Upper lobe of left lung (tissue), 4 donors: Measurements from ENCODE around the gene HTATIP2.

Experiments
- CTCF ChIP-seq, 6 experiments: fragments of 450-650 bp in 4 of 6; fragments of 200-600 bp in 2 of 6; sonication (generic) in 2 of 6; IDR thresholded peaks; one replicate each; pipeline ENCODE4 v1.5.1; 2016 to 2019; ENCODE audit warnings: antibody characterized with exemption in 6 of 6
- EP300 ChIP-seq, 4 donors: sonication (generic); formaldehyde crosslinking; IDR thresholded peaks; one replicate each; pipeline ENCODE4 v1.5.1; 2017; ENCODE audit warnings: antibody characterized with exemption in 4 of 4, control low read depth in 2 of 4
- POLR2A ChIP-seq, 4 donors: fragments of 450-650 bp; IDR thresholded peaks; one replicate each; pipeline ENCODE4 v1.5.1; 2016 to 2017; ENCODE audit warnings: antibody characterized with exemption in 4 of 4, mild to moderate bottlenecking in 2 of 4
- POLR2AphosphoS5 ChIP-seq, 2 donors: sonication (generic); formaldehyde crosslinking; IDR thresholded peaks; one replicate each; pipeline ENCODE4 v1.5.1; 2017; ENCODE audit warnings: antibody characterized with exemption in 2 of 2

DNA sequence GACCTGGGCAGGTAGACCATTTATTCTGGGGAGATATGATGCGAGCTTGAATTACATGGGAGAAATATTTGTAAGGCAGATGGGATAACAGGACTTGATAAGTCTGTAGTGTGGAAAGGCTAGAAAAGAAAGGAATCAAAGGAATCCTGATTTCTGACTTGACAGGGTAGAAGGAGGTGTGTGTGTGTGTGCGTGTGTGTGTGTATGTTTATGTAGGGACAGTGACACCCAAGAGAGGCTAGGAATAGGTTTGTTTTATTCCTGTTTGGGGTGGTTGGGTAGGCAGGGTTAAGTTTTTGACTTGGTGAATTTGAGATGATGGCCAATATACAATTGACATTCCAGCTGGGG, 390 bp upstream of the HTATIP2 start:
- no peak for TF ChIP-seq CTCF (IDR thresholded peaks at IDR 0.05)
- TF ChIP-seq POLR2AphosphoS5 (IDR thresholded peaks at IDR 0.05) = no peak
- no peak for TF ChIP-seq EP300 (IDR thresholded peaks at IDR 0.05)
- no peak for TF ChIP-seq POLR2A (IDR thresholded peaks at IDR 0.05)
